ENCODE data around the gene ZBTB11.
"Not testable (repeated sequence)": the region's sequence is repeated elsewhere in the genome, so short reads cannot be mapped to it uniquely, and the experiment has no call there.

Gene ZBTB11

GRCh38 chr3:101631959-101632358 is 45.0 kb downstream of the ZBTB11 start:
- not testable (repeated sequence) for H3K14ac ChIP-seq (ENCODE audit: low read length); DNase-seq (ENCODE audit: low spot score); H3K4me1 ChIP-seq (ENCODE audit: control insufficient read depth in 2 of 2, insufficient read depth in 1 of 2, low read depth in 1 of 2, low read length in 2 of 2); H3K4ac ChIP-seq (ENCODE audit: low read length); H2BK12ac ChIP-seq (ENCODE audit: low read length); H3K9me3 ChIP-seq (replicated peaks in 1 of 2; ENCODE audit: control insufficient read depth in 2 of 2, insufficient read depth in 1 of 2, low read depth in 1 of 2, low read length in 2 of 2); H2AK5ac ChIP-seq (ENCODE audit: low read depth, low read length); H3K4me3 ChIP-seq (ENCODE audit: low read length in 2 of 2); H3K27ac ChIP-seq (replicated peaks; ENCODE audit: low read length); H3K27me3 ChIP-seq (ENCODE audit: control insufficient read depth in 3 of 3, insufficient read depth in 3 of 3, low read depth in 1 of 3, low read length in 3 of 3); H4K8ac ChIP-seq (ENCODE audit: low read depth, low read length); H3K18ac ChIP-seq (ENCODE audit: low read length); H3K9ac ChIP-seq (ENCODE audit: low read depth, low read length, poor library complexity); H3K36me3 ChIP-seq (replicated peaks in 1 of 2; ENCODE audit: control insufficient read depth in 2 of 2, insufficient read depth in 2 of 2, low read length in 2 of 2); H2BK5ac ChIP-seq (ENCODE audit: low read length); H2BK120ac ChIP-seq (ENCODE audit: low read depth, low read length); H2BK15ac ChIP-seq (ENCODE audit: low read length); H3K4me2 ChIP-seq (ENCODE audit: insufficient read depth, low read length, poor library complexity, severe bottlenecking); H2AFZ ChIP-seq (ENCODE audit: low read length); H3K79me1 ChIP-seq (ENCODE audit: low read depth, low read length); H4K91ac ChIP-seq (ENCODE audit: low read depth, low read length, poor library complexity); H3K23ac ChIP-seq (ENCODE audit: low read depth, low read length, poor library complexity)
- no CpG with 5 or more reads among the region's 8 CpGs for WGBS, 2 donors (ENCODE audit: extremely low coverage in 2 of 2, insufficient read length in 2 of 2, insufficient replicate concordance in 1 of 2)

- Histone ChIP-seq H2BK120ac (ENCODE audit: low read depth, low read length) (no peak overlapping the region), H3K9me3 (replicated peaks in 1 of 2; ENCODE audit: control insufficient read depth in 2 of 2, insufficient read depth in 1 of 2, low read depth in 1 of 2, low read length in 2 of 2) (no peaks in the 10 kb centered on the region), H3K14ac (ENCODE audit: low read length) (no peak overlapping the region), H3K4me1 (ENCODE audit: control insufficient read depth in 2 of 2, insufficient read depth in 1 of 2, low read depth in 1 of 2, low read length in 2 of 2) (peaks cover 0 to 2% of the 10 kb centered on the region in 2 donors), H3K27ac (replicated peaks; ENCODE audit: low read length) (no peak overlapping the region), H2BK12ac (ENCODE audit: low read length) (no peak overlapping the region), H3K4ac (ENCODE audit: low read length) (no peak overlapping the region), H3K23ac (ENCODE audit: low read depth, low read length, poor library complexity) (no peak overlapping the region), H2BK5ac (ENCODE audit: low read length) (no peak overlapping the region), H3K4me3 (ENCODE audit: low read length in 2 of 2) (no peak overlapping the region), H2AK5ac (ENCODE audit: low read depth, low read length) (no peak overlapping the region), H3K36me3 (replicated peaks in 1 of 2; ENCODE audit: control insufficient read depth in 2 of 2, insufficient read depth in 2 of 2, low read length in 2 of 2) (no peaks in the 10 kb centered on the region), H3K18ac (ENCODE audit: low read length) (no peak overlapping the region), H4K91ac (ENCODE audit: low read depth, low read length, poor library complexity) (no peak overlapping the region), H3K4me2 (ENCODE audit: insufficient read depth, low read length, poor library complexity, severe bottlenecking) (no peak overlapping the region), H4K8ac (ENCODE audit: low read depth, low read length) (no peak overlapping the region), H3K9ac (ENCODE audit: low read depth, low read length, poor library complexity) (no peak overlapping the region), H3K27me3 (ENCODE audit: control insufficient read depth in 3 of 3, insufficient read depth in 3 of 3, low read depth in 1 of 3, low read length in 3 of 3) (no peaks in the 10 kb centered on the region), H3K79me1 (ENCODE audit: low read depth, low read length) (no peaks in the 10 kb centered on the region), H2BK15ac (ENCODE audit: low read length) (no peak overlapping the region), H2AFZ (ENCODE audit: low read length) (no peak overlapping the region)
- DNase-seq (ENCODE audit: low spot score), result no peak
- no CpG with 5 or more reads among the region's 1 CpG for WGBS, 2 donors (ENCODE audit: extremely low coverage in 2 of 2, insufficient read length in 2 of 2, insufficient replicate concordance in 1 of 2)
Measured at GRCh38 chr3:101631098-101631796, 45.7 kb downstream of the ZBTB11 start.

- no peak overlapping the region for H2BK15ac ChIP-seq (ENCODE audit: low read length)
- H2BK5ac ChIP-seq (ENCODE audit: low read length), result no peak overlapping the region
- H3K79me1 ChIP-seq (ENCODE audit: low read depth, low read length), result no peaks in the 10 kb centered on the region
- H3K4ac ChIP-seq (ENCODE audit: low read length), result no peak overlapping the region
- H3K36me3 ChIP-seq (replicated peaks in 1 of 2; ENCODE audit: control insufficient read depth in 2 of 2, insufficient read depth in 2 of 2, low read length in 2 of 2), result no peaks in the 10 kb centered on the region
- no peak overlapping the region for H3K4me2 ChIP-seq (ENCODE audit: insufficient read depth, low read length, poor library complexity, severe bottlenecking)
- DNase-seq (ENCODE audit: low spot score), result no peak
- H2BK12ac ChIP-seq (ENCODE audit: low read length), result no peak overlapping the region
- H2AK5ac ChIP-seq (ENCODE audit: low read depth, low read length), result no peak overlapping the region
- H3K27me3 ChIP-seq (ENCODE audit: control insufficient read depth in 3 of 3, insufficient read depth in 3 of 3, low read depth in 1 of 3, low read length in 3 of 3), result no peaks in the 10 kb centered on the region
- no peak overlapping the region for H2AFZ ChIP-seq (ENCODE audit: low read length)
- H3K9me3 ChIP-seq (replicated peaks in 1 of 2; ENCODE audit: control insufficient read depth in 2 of 2, insufficient read depth in 1 of 2, low read depth in 1 of 2, low read length in 2 of 2), result no peaks in the 10 kb centered on the region
- H3K4me1 ChIP-seq (ENCODE audit: control insufficient read depth in 2 of 2, insufficient read depth in 1 of 2, low read depth in 1 of 2, low read length in 2 of 2), result no peaks in the 10 kb centered on the region
- H3K18ac ChIP-seq (ENCODE audit: low read length), result no peak overlapping the region
- no peak overlapping the region for H3K27ac ChIP-seq (replicated peaks; ENCODE audit: low read length)
- no peak overlapping the region for H4K91ac ChIP-seq (ENCODE audit: low read depth, low read length, poor library complexity)
- H2BK120ac ChIP-seq (ENCODE audit: low read depth, low read length), result no peak overlapping the region
- H3K23ac ChIP-seq (ENCODE audit: low read depth, low read length, poor library complexity), result no peak overlapping the region
- H3K4me3 ChIP-seq (ENCODE audit: low read length in 2 of 2), result no peak overlapping the region
- H4K8ac ChIP-seq (ENCODE audit: low read depth, low read length), result no peak overlapping the region
- no peak overlapping the region for H3K14ac ChIP-seq (ENCODE audit: low read length)
- H3K9ac ChIP-seq (ENCODE audit: low read depth, low read length, poor library complexity), result no peak overlapping the region
Measured at GRCh38 chr3:101629219-101629618, 47.7 kb downstream of the ZBTB11 start.

- WGBS, 2 donors (ENCODE audit: extremely low coverage in 2 of 2, insufficient read length in 2 of 2, insufficient replicate concordance in 1 of 2), result no CpG with 5 or more reads among the region's 2 CpGs
- Histone ChIP-seq H3K4ac (ENCODE audit: low read length) (no peak overlapping the region), H2AK5ac (ENCODE audit: low read depth, low read length) (no peak overlapping the region), H3K4me3 (ENCODE audit: low read length in 2 of 2) (no peak overlapping the region), H3K14ac (ENCODE audit: low read length) (no peak overlapping the region), H3K23ac (ENCODE audit: low read depth, low read length, poor library complexity) (no peak overlapping the region), H2BK5ac (ENCODE audit: low read length) (no peak overlapping the region), H3K4me2 (ENCODE audit: insufficient read depth, low read length, poor library complexity, severe bottlenecking) (no peak overlapping the region), H2BK15ac (ENCODE audit: low read length) (no peak overlapping the region), H3K27me3 (ENCODE audit: control insufficient read depth in 3 of 3, insufficient read depth in 3 of 3, low read depth in 1 of 3, low read length in 3 of 3) (no peaks in the 10 kb centered on the region), H3K79me1 (ENCODE audit: low read depth, low read length) (no peaks in the 10 kb centered on the region), H2BK12ac (ENCODE audit: low read length) (no peak overlapping the region), H3K18ac (ENCODE audit: low read length) (no peak overlapping the region), H3K9ac (ENCODE audit: low read depth, low read length, poor library complexity) (no peak overlapping the region), H2BK120ac (ENCODE audit: low read depth, low read length) (no peak overlapping the region), H3K27ac (replicated peaks; ENCODE audit: low read length) (no peak overlapping the region), H4K8ac (ENCODE audit: low read depth, low read length) (no peak overlapping the region), H3K9me3 (replicated peaks in 1 of 2; ENCODE audit: control insufficient read depth in 2 of 2, insufficient read depth in 1 of 2, low read depth in 1 of 2, low read length in 2 of 2) (no peaks in the 10 kb centered on the region), H2AFZ (ENCODE audit: low read length) (no peak overlapping the region), H4K91ac (ENCODE audit: low read depth, low read length, poor library complexity) (no peak overlapping the region), H3K4me1 (ENCODE audit: control insufficient read depth in 2 of 2, insufficient read depth in 1 of 2, low read depth in 1 of 2, low read length in 2 of 2) (no peaks in the 10 kb centered on the region), H3K36me3 (replicated peaks in 1 of 2; ENCODE audit: control insufficient read depth in 2 of 2, insufficient read depth in 2 of 2, low read length in 2 of 2) (no peaks in the 10 kb centered on the region)
- DNase-seq (ENCODE audit: low spot score), result no peak
Measured at GRCh38 chr3:101625879-101626278, 51.1 kb downstream of the ZBTB11 start.

All from neuronal stem cell (in vitro differentiated cells).